ENCODE results near the gene ATXN2.
"Not testable (repeated sequence)": the region's sequence is repeated elsewhere in the genome, so short reads cannot be mapped to it uniquely, and the experiment has no call there.

ATXN2 gene

GRCh38 chr12:111600205-111600642 lies 1.1 kb upstream of the ATXN2 start:
- no peak for DNase-seq

- DNase-seq, result peak; percentile 96
Measured at GRCh38 chr12:111599453-111600204, 514 bp upstream of the ATXN2 start.

GRCh38 chr12:111597831-111598636 lies 1.1 kb downstream of the ATXN2 start:
- peak; percentile 81 for DNase-seq

GRCh38 chr12:111596985-111597830 lies 1.9 kb downstream of the ATXN2 start:
- peak; percentile 84 for DNase-seq

- not testable (repeated sequence) for DNase-seq
Measured at GRCh38 chr12:111595341-111595835, 3.7 kb downstream of the ATXN2 start.

GRCh38 chr12:111591399-111592010 lies 7.6 kb downstream of the ATXN2 start:
- DNase-seq, result not testable (repeated sequence)

GRCh38 chr12:111590552-111590951 lies 8.6 kb downstream of the ATXN2 start:
- DNase-seq, result no peak

- DNase-seq, result no peak
Measured at GRCh38 chr12:111589601-111590000, 9.5 kb downstream of the ATXN2 start.

- DNase-seq, result no peak
Measured at GRCh38 chr12:111588010-111588409, 11.1 kb downstream of the ATXN2 start.

GRCh38 chr12:111586986-111587385 lies 12.1 kb downstream of the ATXN2 start:
- no peak for DNase-seq

- no peak for DNase-seq
Measured at GRCh38 chr12:111585690-111586089, 13.4 kb downstream of the ATXN2 start.

GRCh38 chr12:111584959-111585358 lies 14.2 kb downstream of the ATXN2 start:
- DNase-seq, result no peak

GRCh38 chr12:111583506-111583905 lies 15.6 kb downstream of the ATXN2 start:
- DNase-seq, result not testable (repeated sequence)

- DNase-seq, result no peak
Measured at GRCh38 chr12:111582133-111582747, 16.9 kb downstream of the ATXN2 start.

- no peak for DNase-seq
Measured at GRCh38 chr12:111581434-111582132, 17.5 kb downstream of the ATXN2 start.

GRCh38 chr12:111580737-111581136 lies 18.4 kb downstream of the ATXN2 start:
- no peak for DNase-seq

- DNase-seq, result no peak
Measured at GRCh38 chr12:111580119-111580425, 19.0 kb downstream of the ATXN2 start.

GRCh38 chr12:111578971-111579340 lies 20.2 kb downstream of the ATXN2 start:
- DNase-seq, result no peak

GRCh38 chr12:111578276-111578970 lies 20.7 kb downstream of the ATXN2 start:
- DNase-seq, result no peak

GRCh38 chr12:111574797-111575443 lies 24.2 kb downstream of the ATXN2 start:
- no peak for DNase-seq

Data from eye (tissue), 1 donor.